Breast epithelium (tissue), 4 donors: ENCODE data around the gene PDE4D. TPM values are rescaled to one million over a fixed set of nuclear protein-coding genes. Genes with fewer than 3 reads are reported as not detected.

Experiments used
- DNase-seq, 2 donors: peaks; one replicate each; pipeline ENCODE4 v3.0.0-alpha.2; 2019; ENCODE audit warnings: low spot score in 2 of 2
- H3K27ac ChIP-seq, 2 donors: fragments of 200-600 bp; sonication (generic) in 1 of 2; one replicate each; pipeline ENCODE4 v1.5.1; 2016 to 2019; ENCODE audit warnings: mild to moderate bottlenecking in 1 of 2
- H3K27me3 ChIP-seq, 2 donors: fragments of 200-600 bp; sonication (generic) in 1 of 2; one replicate each; pipeline versions ENCODE4 v1.5.1 to v1.6.0; 2017 to 2019; ENCODE audit warnings: control low read depth in 1 of 2, mild to moderate bottlenecking in 1 of 2
- H3K36me3 ChIP-seq: fragments of 200-600 bp; one replicate; pipeline ENCODE4 v1.5.1; 2019
- H3K4me1 ChIP-seq, 2 donors: fragments of 200-600 bp; sonication (generic); one replicate each; pipeline ENCODE4 v1.5.1; 2016 to 2019; ENCODE audit warnings: control low read depth in 1 of 2
- H3K4me3 ChIP-seq, 3 donors: fragments of 200-600 bp; sonication (generic); 1 replicate in 2 of 3; 2 replicates in 1 of 3; pipeline ENCODE4 v1.5.1; 2016 to 2019; ENCODE audit warnings: mild to moderate bottlenecking in 3 of 3, moderate library complexity in 2 of 3
- H3K9me3 ChIP-seq, 2 donors: fragments of 200-600 bp; sonication (generic) in 1 of 2; one replicate each; pipeline ENCODE4 v1.5.1; 2016 to 2019; ENCODE audit warnings: control low read depth in 1 of 2
- POLR2A ChIP-seq: fragments of 450-650 bp; IDR thresholded peaks from one replicate; pipeline ENCODE4 v1.6.1; 2016; ENCODE audit warnings: antibody characterized with exemption, mild to moderate bottlenecking, moderate library complexity
- POLR2AphosphoS5 ChIP-seq, 3 donors: sonication (generic); formaldehyde crosslinking; IDR thresholded peaks; one replicate each; pipeline ENCODE4 v1.6.1; 2017; ENCODE audit warnings: antibody characterized with exemption in 3 of 3
- intact Hi-C: fragments of 100-400 bp; cut with DNase I; formaldehyde crosslinking; loops from one replicate; pipeline ENCODE4 v1.15.1; 2023; ENCODE audit warnings: low total_unique reads
- total RNA-seq, 3 donors: library from RNA; depleted of rRNA; stranded (reverse); fragments of >200 nt; gene quantifications; one replicate each; pipeline ENCODE4 v1.1.0, GENCODE V29; 2016
- TF ChIP-seq, protein P1 (sequence below), 3 donors: fragments of 450-650 bp; IDR thresholded peaks; one replicate each; pipeline ENCODE4 v1.5.1; 2016 to 2017; ENCODE audit warnings: antibody characterized with exemption in 3 of 3, mild to moderate bottlenecking in 3 of 3, moderate library complexity in 3 of 3

Gene PDE4D
- total RNA-seq, 3 donors from 2014 or later, result 14.4 to 37.4 (median 28.2) TPM

- H3K27me3 ChIP-seq, result no peaks in the 10 kb centered on the region
- intact Hi-C loops, result no loop called here
- TF ChIP-seq, protein P1, sequence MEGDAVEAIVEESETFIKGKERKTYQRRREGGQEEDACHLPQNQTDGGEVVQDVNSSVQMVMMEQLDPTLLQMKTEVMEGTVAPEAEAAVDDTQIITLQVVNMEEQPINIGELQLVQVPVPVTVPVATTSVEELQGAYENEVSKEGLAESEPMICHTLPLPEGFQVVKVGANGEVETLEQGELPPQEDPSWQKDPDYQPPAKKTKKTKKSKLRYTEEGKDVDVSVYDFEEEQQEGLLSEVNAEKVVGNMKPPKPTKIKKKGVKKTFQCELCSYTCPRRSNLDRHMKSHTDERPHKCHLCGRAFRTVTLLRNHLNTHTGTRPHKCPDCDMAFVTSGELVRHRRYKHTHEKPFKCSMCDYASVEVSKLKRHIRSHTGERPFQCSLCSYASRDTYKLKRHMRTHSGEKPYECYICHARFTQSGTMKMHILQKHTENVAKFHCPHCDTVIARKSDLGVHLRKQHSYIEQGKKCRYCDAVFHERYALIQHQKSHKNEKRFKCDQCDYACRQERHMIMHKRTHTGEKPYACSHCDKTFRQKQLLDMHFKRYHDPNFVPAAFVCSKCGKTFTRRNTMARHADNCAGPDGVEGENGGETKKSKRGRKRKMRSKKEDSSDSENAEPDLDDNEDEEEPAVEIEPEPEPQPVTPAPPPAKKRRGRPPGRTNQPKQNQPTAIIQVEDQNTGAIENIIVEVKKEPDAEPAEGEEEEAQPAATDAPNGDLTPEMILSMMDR (IDR thresholded peaks at IDR 0.05), result no peak
- TF ChIP-seq POLR2AphosphoS5 (IDR thresholded peaks at IDR 0.05) (no peak), POLR2A (no peak)
- H3K4me1 ChIP-seq, result no peaks in the 10 kb centered on the region
- H3K4me3 ChIP-seq, result no peak overlapping the region
- H3K9me3 ChIP-seq, result no peaks in the 10 kb centered on the region
- H3K27ac ChIP-seq, result no peak overlapping the region
- H3K36me3 ChIP-seq, result no peaks in the 10 kb centered on the region
- DNase-seq, result no peak
Observed at GRCh38 chr5:59116231-59116865, 777.2 kb downstream of the PDE4D start.

- H3K9me3 ChIP-seq, result no peaks in the 10 kb centered on the region
- H3K27me3 ChIP-seq, result no peaks in the 10 kb centered on the region
- H3K36me3 ChIP-seq, result no peaks in the 10 kb centered on the region
- no peak for DNase-seq
- TF ChIP-seq POLR2AphosphoS5 (IDR thresholded peaks at IDR 0.05) (no peak), POLR2A (no peak)
- TF ChIP-seq, protein P1 (IDR thresholded peaks at IDR 0.05), result no peak
- H3K4me3 ChIP-seq, result no peak overlapping the region
- no peaks in the 10 kb centered on the region for H3K4me1 ChIP-seq
- no peak overlapping the region for H3K27ac ChIP-seq
- intact Hi-C loops, result no loop called here
Observed at GRCh38 chr5:59115345-59115744, 778.2 kb downstream of the PDE4D start.

GRCh38 chr5:59109383-59109782, 784.1 kb downstream of the PDE4D start:
- H3K27me3 ChIP-seq, result no peaks in the 10 kb centered on the region
- H3K36me3 ChIP-seq, result no peaks in the 10 kb centered on the region
- intact Hi-C loops, result no loop called here
- no peak for TF ChIP-seq POLR2AphosphoS5 (IDR thresholded peaks at IDR 0.05)
- TF ChIP-seq, protein P1 (IDR thresholded peaks at IDR 0.05), result no peak
- no peaks in the 10 kb centered on the region for H3K9me3 ChIP-seq
- no peak overlapping the region for H3K27ac ChIP-seq
- no peak for DNase-seq
- H3K4me3 ChIP-seq, result no peak overlapping the region
- H3K4me1 ChIP-seq, result no peaks in the 10 kb centered on the region

GRCh38 chr5:59107692-59108091, 785.8 kb downstream of the PDE4D start:
- no peak overlapping the region for H3K27ac ChIP-seq
- H3K36me3 ChIP-seq, result no peaks in the 10 kb centered on the region
- no peaks in the 10 kb centered on the region for H3K27me3 ChIP-seq
- TF ChIP-seq, protein P1 (IDR thresholded peaks at IDR 0.05), result no peak
- TF ChIP-seq POLR2A (no peak), POLR2AphosphoS5 (IDR thresholded peaks at IDR 0.05) (no peak)
- H3K4me3 ChIP-seq, result no peak overlapping the region
- no peaks in the 10 kb centered on the region for H3K4me1 ChIP-seq
- intact Hi-C loops, result no loop called here
- DNase-seq, result no peak
- H3K9me3 ChIP-seq, result no peaks in the 10 kb centered on the region

GRCh38 chr5:59104400-59105127, 789.0 kb downstream of the PDE4D start:
- Histone ChIP-seq H3K27ac (no peak overlapping the region), H3K4me1 (no peaks in the 10 kb centered on the region), H3K27me3 (no peaks in the 10 kb centered on the region), H3K9me3 (no peaks in the 10 kb centered on the region), H3K36me3 (no peaks in the 10 kb centered on the region), H3K4me3 (no peak overlapping the region)
- TF ChIP-seq, protein P1 (IDR thresholded peaks at IDR 0.05), result no peak
- no peak for TF ChIP-seq POLR2AphosphoS5 (IDR thresholded peaks at IDR 0.05)
- DNase-seq, result no peak
- intact Hi-C loops, result no loop called here
